Measurements from ENCODE around the gene SLC26A1.

Gene SLC26A1

DNA sequence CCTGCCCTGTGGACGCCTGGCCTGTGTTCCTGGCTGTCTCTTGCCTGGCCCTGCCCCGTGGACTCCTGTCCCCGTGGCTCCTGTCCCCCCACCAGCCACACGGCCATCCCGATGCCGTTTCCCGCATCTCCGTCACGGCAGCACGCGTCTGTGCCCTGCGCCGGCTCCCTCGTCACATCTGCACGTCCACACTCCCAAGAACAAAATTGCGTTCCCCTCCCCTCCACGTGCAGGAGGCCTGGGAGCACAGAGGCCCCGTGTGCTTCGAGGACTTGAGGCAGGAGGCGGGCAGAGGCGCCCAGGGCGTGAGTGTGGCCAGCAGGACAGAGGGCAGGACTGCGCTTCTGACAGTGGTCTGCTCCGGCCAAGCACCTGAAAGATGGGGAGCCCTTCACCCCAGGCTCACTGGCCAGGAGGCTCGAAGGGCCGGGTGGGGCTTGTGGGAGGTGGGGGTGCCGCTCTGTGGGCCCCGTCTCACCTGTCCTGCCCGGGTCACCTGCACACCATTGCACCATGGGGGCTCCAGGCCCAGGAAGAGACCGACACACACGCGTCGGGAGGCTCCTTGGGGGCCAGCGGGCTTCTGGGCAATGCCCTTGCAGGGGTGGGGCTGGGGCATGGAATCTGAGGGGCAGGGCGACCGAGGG, 35.5 kb upstream of the SLC26A1 start:
- no peak for DNase-seq (ENCODE audit: low read depth)

DNA sequence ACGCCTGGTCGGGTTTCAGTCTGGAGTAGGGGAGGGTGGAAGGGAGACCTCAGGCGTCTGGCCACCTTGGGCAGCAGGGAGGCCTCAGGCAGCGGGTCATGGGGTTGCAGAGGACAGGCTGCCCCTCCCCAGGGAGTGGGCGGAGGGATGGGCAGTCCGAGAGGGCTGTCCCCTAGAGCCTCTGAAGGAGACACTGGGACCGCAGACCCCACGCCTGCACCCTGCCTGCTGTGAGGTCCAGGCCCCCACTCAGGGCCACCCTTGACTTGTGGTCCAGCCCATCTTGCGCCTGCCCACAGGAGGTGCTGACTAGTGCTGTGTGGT, 34.7 kb upstream of the SLC26A1 start:
- DNase-seq (ENCODE audit: low read depth): no peak

DNA sequence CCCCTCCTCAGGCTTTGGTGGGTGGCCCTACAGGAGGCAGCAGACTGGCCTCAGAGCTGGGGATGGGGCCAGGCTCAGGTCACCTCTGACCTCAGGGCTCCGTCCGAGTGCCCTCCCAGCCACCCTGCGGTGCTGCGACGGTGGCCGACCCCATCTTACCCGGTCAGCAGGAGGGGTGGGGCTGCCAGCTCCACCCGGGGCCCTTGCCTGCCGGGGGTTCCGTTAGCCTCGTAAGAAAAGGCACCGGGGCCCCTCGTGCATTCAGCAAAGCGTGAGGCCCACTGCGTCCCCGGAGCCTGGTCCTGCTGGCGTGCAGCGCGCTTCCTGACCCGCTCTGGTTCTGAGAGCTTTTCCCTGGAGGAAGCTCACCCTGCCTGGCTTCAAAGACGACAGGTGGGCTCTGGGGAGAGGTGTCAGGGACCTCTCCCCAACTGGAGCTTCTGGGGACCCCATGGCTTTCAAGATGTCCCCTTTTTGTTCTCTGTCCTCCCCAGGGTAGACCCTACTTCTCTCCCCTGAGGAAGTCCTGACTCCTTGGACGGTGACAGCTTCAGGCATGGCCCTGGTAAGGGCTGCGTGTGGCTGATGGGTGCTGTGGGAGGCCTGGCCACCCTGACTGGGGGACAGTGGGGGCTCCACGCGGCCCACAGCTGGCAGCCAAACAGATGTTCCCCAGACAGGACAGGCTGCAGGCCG, 34.2 kb upstream of the SLC26A1 start:
- no peak for DNase-seq (ENCODE audit: low read depth)

DNA sequence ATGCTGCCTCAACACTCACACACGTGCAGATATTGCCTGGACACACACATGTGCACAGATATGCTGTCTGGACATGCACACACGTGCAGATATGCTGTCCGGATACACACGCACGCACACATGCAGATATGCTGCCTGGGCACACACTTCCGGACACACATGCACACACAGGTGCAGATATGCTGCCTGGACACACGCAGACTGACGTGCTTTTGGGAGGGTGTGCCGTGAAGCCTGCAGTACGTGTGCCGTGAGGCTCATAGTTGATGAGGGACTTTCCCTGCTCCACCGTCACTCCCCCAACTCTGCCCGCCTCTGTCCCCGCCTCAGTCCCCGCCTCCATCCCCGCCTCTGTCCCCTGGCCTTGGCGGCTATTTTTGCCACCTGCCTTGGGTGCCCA, 32.9 kb upstream of the SLC26A1 start:
- peak; percentile 23 for DNase-seq (ENCODE audit: low read depth)

DNA sequence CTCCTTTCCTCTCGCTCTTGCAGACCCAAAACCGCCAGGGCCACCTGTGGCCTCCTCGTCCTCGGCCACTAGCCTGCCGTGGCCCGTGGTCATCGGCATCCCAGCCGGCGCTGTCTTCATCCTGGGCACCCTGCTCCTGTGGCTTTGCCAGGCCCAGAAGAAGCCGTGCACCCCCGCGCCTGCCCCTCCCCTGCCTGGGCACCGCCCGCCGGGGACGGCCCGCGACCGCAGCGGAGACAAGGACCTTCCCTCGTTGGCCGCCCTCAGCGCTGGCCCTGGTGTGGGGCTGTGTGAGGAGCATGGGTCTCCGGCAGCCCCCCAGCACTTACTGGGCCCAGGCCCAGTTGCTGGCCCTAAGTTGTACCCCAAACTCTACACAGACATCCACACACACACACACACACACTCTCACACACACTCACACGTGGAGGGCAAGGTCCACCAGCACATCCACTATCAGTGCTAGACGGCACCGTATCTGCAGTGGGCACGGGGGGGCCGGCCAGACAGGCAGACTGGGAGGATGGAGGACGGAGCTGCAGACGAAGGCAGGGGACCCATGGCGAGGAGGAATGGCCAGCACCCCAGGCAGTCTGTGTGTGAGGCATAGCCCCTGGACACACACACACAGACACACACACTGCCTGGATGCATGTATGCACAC, 31.8 kb upstream of the SLC26A1 start:
- no peak for DNase-seq (ENCODE audit: low read depth)

DNA sequence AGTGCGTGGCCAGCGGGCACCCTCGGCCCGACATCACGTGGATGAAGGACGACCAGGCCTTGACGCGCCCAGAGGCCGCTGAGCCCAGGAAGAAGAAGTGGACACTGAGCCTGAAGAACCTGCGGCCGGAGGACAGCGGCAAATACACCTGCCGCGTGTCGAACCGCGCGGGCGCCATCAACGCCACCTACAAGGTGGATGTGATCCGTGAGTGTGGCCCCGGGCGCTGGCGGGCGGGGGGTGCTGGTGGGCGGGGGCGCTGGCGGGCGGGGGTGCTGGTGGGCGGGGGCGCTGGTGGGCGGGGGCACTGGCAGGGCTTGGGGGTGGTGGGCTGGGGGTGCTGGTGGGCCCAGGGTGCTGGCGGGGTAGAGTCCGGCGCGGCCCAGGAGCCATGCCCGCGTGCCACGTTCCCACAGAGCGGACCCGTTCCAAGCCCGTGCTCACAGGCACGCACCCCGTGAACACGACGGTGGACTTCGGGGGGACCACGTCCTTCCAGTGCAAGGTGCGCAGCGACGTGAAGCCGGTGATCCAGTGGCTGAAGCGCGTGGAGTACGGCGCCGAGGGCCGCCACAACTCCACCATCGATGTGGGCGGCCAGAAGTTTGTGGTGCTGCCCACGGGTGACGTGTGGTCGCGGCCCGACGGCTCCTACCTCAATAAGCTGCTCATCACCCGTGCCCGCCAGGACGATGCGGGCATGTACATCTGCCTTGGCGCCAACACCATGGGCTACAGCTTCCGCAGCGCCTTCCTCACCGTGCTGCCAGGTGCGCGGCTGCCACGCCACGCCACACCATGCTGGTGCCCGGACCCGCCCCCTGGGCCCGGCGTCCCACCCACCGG, 30.9 kb upstream of the SLC26A1 start:
- DNase-seq (ENCODE audit: low read depth): no peak

DNA sequence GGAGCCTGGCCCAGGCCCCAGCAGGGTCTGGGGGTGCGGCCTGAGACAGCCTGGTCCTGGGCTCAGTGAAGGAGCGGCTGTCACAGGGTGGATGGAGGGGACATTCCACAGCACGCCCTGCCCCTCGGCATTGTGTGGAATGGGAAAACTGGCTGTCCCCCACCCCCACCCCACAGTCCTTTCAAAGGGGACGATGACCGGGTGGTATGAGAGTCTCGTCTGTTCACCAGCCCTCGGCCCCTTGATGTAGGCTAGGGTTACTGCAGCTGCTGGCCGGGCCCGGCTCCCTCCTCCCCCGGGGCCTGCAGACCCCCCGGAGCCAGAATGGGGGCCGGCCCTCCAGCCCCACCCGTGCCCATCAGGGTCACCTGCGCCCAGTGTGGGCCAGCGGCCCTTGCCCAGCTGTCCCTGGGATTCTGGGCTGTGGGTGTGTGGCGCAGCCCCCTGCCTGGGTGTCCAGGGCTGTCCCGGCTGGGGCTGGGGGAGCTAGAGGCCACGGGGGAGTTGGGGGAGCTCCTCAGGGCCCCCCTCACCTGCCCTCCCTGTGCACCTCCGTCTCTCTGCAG, 30.0 kb upstream of the SLC26A1 start:
- no peak for DNase-seq (ENCODE audit: low read depth)

DNA sequence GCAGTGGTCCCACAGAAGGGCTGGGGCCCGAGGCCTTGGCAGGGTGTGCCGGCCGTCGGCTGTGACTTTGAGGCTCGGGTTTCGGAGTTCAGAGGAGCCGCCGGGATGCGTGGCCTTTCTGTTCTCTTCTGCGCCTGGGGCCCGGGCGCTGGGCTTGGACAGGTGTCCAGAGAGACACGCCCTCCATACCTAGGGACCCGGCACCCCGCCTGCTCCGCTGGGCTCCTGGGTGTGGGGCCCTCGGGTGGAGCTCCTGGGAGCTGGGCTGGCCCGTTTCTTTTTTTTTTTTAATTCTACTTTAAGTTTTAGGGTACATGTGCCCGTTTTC, 29.5 kb upstream of the SLC26A1 start:
- DNase-seq (ENCODE audit: low read depth): no peak

DNA sequence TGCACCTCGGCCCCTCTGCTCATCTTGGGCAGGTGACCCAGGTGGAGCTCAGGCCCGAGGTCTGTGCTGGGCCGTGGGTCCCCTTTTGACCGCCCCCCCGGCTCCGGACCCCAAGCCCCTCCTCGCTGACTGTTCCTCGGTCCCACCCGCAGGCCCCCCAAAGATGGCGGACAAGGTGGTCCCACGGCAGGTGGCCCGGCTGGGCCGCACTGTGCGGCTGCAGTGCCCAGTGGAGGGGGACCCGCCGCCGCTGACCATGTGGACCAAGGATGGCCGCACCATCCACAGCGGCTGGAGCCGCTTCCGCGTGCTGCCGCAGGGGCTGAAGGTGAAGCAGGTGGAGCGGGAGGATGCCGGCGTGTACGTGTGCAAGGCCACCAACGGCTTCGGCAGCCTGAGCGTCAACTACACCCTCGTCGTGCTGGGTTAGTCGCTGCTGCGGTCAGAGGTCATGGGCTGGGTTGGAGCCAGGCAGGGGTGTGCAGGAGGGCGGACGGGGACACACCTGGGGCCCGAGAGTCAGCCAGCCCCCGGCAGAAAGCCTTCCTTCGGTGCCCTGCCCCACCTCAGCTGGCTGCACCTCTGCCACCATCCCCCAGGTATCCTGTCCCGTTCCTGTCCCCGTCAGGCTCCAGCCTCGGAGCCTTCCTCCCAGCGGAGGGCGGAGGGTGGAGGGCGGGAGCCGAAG, 29.0 kb upstream of the SLC26A1 start:
- no peak for DNase-seq (ENCODE audit: low read depth)

DNA sequence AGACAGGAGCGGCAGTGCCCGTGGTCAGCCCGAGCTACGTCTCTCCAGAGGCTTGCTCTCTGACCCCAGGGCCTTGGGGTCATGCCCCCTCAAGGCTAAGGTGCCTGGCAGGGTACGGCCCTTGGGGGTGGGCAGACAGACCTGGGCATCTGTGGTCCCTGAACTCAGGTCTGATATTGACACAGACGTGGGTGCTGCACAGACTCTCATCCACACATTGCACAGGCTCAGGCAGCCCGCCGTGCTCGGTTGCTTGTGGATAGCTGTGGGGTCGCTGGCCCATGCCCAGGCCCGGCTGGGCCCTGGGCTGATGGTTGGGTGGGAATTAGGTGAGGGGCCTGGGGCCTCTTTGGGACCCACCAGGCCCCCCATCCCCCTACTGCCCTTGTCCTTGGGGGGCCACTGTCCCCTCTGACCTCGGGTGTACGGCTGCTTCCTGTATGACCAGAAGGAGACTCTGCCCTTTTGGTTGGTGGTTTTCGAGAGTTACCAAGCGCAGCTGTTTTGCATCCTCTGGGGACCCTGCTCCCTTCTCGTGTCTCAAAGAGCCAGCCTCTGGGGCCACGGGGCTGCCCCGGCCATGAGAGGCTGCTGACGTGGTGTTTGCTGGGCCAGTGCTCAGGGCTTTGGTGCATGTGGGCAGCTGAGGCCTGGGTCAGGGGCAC, 28.3 kb upstream of the SLC26A1 start:
- no peak for DNase-seq (ENCODE audit: low read depth)

DNA sequence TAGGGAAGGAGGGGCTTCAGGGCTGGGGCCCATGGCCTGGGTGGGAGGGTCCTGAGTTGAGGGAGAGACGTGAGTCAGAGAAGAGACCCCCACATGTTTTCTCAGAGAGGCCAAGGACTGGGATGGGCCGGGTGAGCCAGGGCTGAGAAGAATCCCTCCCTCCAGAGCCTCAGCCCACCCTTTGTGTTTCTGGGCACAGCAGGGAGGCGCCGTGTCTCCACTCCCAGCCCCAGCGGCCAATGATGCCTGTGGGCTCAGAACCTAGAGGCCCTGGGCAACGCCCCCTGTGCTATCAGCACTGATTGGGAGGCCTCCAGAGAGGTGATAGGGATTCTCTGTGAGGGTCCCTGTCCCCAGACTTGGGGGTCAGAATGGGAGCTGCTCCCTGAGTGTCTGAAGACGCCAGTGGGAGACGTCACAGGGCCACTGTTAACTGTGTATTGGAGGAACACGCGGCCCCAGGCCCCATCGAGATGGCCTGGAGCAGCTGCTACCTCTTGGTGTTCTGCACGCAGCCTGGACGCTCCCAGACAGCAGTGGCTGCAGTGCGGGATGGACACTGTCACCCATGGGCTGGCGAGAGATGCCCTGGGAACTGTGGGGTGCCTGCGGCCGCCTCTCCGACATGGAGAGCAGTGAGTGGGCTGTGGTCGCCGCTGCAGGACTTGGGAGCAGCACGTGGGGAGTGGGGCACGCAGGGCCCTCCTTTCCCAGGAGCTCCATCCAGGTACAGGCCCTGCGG, 26.7 kb upstream of the SLC26A1 start:
- DNase-seq (ENCODE audit: low read depth): no peak

DNA sequence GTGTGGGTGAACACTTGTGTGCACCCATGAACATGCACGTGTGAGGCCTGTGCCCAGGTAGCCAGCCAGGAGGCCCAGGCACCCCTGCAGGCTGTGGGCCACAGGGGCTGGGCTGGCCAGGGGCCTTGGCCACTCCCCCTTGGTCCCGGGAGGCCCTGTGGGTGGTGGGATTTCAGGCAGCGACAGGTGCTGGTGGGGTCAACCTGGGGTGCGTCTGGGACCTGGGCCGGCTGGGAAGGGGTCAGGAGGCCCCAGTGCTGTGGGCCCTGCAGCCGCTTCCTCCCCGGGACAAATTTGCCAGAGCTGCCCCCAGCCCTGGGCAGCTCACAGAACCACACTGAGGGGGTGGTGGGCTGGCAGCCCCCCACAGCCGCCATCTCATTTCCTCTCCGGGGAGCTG, 26.1 kb upstream of the SLC26A1 start:
- no peak for DNase-seq (ENCODE audit: low read depth)

DNA sequence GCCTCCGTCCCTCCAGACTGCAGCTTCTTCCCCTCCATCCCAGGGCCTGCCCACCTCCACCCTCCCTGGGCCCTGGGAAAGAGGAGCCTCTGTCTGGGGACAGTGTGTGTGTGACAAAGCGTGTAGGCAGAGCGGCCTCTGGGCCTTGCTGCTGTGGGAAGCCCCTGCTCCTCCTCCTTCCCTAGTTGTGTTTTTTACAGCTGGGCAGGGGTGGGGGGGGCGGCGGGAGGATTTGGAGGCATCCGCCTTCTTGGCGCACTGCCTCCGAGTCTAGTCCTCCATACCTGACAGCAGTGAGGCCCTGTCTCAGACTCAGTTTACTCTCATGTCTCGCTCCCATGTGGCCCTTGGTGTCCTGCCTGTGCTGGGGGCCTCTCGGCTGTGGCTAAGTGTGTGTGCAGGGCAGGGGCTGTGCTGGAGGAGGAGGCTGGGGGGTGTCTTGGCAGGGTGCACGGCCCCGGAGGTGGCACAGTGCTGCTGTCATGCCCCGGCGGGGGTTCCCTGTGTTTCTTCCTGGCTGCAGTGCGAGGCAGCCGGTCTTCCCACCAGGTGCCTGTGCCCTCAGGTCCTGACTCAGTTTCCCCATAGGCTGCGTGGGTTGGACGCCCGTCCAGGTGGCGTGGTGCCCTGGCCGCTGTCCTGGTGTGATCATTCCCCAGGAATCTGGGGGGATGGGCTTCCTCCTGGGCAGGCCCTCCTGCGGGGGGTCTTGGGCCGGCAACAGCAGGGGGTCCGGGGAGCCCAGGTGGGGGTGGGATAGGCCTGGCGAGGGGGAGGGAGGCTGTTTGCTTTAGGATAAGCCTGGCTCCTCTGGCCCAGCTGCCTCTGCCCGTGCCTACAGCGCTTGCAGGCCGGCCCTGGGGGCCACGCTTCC, 25.2 kb upstream of the SLC26A1 start:
- DNase-seq (ENCODE audit: low read depth): no peak

DNA sequence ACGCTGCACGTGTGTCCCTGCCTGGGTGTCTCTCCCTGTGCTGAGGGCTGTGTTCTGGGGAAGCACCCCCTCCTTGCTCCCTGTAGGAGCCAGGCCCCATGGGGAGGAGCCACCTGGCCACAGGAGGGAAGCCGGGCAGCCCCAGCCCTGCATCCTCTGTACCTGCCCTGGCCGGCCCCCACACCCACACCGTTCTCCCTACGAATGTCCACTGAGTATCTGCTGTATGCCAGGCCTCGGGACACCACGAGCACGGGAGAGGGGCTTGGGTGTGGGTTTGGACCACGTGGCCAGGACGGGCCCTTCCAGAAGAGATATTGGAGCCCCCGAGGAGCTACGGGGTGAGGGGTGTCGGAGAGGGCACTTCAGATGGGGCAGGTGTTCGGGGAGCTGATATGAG, 24.5 kb upstream of the SLC26A1 start:
- DNase-seq (ENCODE audit: low read depth): no peak

DNA sequence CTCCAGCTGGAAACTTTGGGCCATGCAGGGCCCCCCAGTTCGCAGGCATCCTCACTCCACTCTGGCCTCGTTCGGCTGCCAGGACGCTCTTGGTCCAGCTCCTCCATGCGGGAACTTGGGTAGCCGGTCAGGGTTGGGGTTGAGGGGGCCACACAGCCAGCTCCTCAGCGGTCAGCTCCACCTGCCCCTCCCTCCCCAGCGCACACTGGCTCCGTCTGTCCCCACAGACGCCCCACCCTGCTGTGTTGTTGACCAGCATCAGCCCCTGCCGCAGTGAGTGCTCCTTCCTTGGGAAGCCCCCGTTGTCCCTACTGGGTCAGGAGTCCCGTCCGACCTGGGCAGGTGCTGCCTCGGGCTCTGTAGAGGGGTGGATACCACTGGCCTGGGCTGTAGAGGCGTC, 24.0 kb upstream of the SLC26A1 start:
- DNase-seq (ENCODE audit: low read depth): no peak

DNA sequence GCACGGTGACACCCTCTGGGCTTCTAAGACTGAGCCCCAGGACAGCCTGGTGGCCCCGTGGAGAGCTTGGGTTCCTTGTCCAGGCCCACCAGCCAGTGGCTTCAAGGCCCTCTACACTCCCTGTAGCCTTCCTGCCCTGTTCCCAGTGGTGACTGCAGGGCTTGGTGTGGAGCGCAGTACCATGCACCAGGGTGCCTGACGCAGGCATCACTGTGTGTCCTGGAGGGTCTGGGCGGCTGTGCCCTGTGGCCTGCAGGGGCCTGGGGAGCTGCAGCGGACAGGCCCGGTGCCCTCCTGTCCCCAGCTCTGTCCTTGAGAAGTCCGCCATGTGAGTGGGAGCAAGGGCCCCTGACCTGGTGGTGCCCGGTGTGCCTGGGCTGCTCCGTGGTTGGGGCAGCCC, 22.5 kb upstream of the SLC26A1 start:
- DNase-seq (ENCODE audit: low read depth): no peak

DNA sequence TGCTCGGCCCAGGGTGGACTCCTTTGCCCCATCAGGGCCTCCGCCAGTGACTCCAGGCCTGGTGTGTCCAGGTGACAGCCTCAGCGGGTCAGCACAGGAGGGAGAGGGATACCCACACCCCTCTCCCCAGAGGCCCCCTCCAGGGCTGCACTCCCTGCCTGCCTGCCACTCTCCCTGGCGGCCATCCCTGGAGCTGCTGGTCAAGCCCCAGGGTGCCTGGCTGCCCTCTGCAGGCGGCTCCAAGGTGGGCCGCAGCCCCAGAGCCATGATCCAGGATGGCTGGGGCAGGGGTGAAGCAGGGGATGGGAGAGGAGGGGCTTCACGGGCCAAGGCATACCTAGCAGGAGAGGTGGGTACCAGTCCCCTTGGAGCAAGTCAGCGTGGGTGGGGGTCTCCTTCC, 22.0 kb upstream of the SLC26A1 start:
- DNase-seq (ENCODE audit: low read depth): no peak

DNA sequence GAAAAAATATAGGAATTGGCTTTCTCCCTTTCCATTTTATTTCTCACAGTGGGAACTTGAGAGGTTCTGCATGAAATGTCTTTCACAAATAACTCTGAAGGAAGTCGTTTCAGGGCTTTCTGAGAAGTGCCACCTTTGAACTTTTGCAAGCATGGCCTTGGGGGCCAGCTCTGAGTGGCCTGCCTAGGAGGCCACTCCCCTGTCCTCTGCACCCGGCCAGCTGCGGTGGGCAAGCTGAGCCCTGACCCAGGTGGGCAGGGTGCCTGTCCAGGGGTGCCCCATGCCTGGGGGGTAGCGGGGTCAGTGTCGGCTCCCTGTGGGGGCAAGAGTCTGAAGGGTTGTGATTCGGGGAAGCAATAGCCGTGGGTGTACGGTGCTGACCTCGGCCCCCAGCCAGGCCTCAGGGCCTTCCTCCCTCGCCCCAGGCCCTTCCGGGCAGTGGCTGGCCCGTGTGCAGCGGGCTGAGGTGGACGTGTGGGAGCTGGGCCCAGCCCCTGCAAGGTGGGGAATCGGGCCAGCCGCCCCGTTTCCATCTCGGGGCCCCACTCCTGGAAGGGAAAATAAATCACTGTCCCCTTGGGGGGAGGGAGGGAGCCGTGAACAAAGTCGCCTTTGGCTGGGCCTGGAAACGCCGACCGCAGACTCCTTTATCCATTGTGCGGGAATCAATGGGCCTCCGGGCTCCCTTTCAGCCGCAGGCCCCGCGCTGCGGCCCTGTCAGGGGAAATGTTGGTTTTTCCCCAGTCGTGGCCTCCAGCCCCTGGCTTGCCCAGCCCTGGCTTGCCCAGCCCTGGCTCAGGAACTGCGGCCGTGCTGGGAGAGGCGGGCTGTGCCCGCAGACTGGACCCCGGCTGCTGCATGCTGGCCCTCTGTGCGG, 21.3 kb upstream of the SLC26A1 start:
- DNase-seq (ENCODE audit: low read depth): no peak
